MV-4-11 (cell line): ENCODE measurements around the gene NCOA1.
"Not testable (repeated sequence)": the region's sequence is repeated elsewhere in the genome, so short reads cannot be mapped to it uniquely, and the experiment has no call there.

Experiments used
- DNase-seq: peaks from one replicate; lab custom pipeline; 2025; lab: John Stamatoyannopoulos, UW

Gene NCOA1

GRCh38 chr2:24579053-24579803 is 88.2 kb downstream of the NCOA1 start:
- DNase-seq: no peak

- no peak for DNase-seq
These were observed 89.5 kb downstream of the NCOA1 start for GRCh38 chr2:24580561-24580960.

DNA sequence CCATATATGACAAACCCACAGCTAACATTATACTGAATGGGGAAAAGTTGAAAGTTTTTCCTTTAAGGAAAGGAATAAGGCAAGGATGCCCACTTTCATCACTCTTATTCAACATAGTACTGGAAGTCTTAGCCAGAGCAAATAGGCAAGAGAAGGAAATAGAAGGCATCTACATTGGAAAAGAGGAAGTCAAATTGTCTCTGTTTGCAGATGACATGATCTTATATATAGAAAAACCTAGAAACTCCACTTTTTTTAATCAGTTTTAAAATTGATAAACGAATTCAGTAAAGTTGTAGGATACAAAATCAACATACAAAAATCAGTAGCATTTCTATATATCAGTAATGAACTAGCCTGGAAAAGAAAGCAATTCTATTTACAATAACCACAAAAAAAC is 90.9 kb downstream of the NCOA1 start:
- peak; percentile 18 for DNase-seq

- no peak for DNase-seq
These were observed 95.9 kb downstream of the NCOA1 start for GRCh38 chr2:24586955-24587354.

- no peak for DNase-seq
These were observed 97.2 kb downstream of the NCOA1 start for GRCh38 chr2:24588294-24588693.

DNA sequence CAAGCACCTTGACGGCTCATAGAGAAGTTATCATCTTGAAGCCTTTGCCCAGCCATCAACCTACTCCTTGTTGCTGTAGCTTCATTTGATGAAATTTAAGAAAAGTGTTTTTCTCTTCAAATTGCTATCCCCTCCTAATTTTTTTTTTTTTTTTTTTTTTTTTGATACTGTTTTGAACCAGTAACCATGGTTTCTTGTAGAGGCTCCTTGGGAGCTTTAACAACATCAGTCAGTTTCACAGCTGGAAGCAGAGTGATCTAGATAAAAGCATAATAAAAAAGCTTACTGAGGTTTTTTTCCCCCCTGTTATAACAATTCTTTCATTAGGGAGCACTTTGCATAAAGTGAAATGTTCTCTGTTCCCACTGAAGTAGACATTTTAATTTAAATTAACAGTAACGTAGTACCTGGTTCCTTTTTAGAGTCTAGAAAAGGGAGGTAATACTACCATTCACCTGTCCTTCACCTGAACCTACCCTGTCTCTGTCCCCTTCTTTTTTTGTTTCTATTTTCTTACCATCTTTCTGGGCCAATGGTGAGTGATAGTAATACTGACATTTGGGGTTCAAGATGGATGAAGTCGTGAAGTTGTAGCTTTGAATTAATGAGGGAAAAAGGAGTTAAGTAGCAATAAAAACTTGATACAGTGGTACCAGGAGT is 101.5 kb downstream of the NCOA1 start:
- no peak for DNase-seq

- DNase-seq: no peak
These were observed 103.2 kb downstream of the NCOA1 start for GRCh38 chr2:24594283-24594682.

- DNase-seq: no peak
These were observed 106.3 kb downstream of the NCOA1 start for GRCh38 chr2:24597181-24597870.

DNA sequence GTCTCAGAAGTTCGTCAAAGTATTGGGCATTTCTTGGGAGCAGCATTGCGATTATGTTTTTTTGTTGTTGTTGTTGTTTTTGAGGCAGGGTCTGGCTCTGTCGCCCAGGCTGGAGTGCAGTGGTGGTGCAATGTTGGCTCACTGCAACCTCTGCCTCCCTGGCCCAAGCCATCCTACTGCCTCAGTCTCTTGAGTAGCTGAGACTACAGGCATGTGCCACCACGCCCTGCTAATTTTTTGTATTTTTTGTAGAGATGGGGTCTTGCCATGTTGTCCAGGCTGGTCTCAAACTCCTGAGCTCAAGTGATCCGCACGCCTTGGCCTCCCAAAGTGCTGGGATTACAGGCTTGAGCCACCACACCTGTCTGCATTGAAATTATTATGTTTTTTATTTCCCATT is 109.1 kb downstream of the NCOA1 start:
- not testable (repeated sequence) for DNase-seq

DNA sequence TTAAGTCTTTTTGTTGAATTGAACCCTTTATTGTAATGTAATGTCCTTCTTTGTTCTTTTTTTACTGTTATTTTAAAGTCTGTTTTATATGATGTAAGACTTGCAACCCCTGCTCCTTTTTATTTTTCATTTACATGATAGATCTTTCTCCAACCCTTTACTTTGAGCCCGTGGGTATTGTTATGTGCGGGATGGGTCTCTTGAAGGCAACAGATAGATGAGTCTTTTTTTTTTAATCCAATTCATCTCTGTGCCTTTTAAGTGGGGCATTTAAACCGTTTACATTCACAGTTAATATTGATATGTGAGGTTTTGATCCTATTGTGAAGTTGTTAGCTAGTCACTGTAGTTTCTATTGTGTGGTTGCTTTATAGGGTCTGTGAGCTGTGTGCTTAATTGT is 120.6 kb downstream of the NCOA1 start:
- DNase-seq: no peak

GRCh38 chr2:24613154-24613814 is 122.2 kb downstream of the NCOA1 start:
- DNase-seq: peak; percentile 78

- DNase-seq: peak; percentile 81
These were observed 125.6 kb downstream of the NCOA1 start for GRCh38 chr2:24616616-24617015.

GRCh38 chr2:24617424-24617823 is 126.4 kb downstream of the NCOA1 start:
- no peak for DNase-seq

DNA sequence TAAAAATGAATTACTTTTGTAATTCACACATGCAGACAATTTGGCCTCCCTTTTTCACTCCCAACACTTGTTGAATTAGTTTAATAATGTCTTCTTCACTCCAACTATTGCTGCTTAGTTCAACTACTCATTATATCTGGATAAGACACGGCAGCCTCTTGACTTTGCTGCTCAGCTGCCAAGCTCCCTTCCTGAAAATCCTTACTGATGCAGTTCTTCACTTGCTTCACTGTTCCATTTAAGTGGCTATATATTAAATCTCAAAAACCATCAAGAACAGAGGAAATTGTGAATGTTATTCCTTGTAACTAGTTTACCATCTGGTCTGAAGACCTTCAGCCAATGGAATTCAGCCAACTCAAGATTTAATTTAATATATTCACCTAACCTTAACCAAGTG is 127.1 kb downstream of the NCOA1 start:
- DNase-seq: no peak

DNA sequence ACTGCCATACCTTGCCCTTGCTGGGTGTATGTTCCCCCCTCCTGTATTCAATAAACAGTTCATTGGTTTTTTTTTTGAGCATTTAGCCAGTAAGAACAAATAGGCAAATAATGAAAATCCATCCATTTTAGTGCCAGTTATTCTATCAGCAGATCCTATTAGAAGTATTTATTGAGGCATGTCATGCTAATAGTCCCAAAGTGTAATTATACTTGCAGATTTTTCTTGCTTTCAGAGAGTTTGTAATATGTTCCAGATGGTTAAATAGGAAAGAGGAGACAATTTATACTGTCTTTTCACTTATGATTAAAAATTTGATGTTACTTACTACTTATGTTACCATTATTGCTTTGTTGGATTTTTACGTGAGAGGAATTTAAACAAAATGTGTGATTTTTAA is 127.6 kb downstream of the NCOA1 start:
- DNase-seq: no peak

DNA sequence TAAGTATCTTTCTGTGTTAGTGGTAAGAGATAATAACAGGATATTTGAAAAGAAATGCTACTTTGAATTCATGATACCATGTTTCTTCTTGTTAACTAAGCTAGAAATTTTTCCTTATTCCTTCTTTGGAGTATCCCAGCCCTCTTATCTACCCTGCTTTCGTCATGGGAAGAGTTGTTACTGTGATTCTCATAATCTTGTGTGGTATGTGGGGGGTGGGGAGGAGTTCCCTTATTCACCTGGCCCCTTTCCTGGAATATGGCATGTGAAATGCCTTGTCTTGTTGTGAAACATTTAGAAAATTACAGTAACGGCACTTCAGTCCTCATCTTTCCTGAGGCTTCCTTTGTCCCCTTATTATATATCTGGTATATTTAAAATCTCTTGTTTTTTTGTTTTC is 129.9 kb downstream of the NCOA1 start:
- no peak for DNase-seq

DNA sequence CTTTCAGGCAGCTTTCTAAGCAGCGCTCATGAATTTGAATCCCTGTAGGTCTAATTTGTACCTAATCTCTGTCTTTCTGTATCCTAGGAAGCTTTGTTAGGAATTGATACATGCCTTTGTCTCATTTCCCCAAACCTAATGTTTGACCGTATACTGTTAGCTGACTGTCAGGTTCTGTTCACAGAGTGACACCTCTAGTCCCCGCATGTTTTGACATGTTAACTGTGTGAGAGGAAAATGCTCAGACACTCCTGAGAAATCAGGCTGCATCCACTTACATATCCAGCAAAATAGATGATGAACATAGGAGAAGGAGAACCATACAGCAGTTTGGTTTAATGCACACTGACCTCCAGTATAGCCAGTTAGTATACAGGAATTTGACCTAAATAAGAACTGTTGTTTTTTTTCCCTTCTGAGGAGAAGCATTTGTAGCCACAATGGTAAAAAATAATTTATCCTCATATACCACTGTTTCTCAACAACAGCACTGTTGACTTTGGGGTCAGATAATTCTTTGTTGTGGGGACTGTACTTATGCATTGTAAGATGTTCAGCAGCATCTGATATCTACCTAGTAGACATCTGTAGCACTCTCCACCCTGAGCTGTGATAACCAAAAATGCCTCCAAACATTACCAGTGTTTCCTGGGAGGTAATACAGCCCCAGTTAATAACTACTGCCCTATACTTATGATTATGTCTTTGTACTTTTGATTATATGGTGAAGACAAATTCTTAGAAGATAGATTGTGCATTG is 130.9 kb downstream of the NCOA1 start:
- no peak for DNase-seq

- DNase-seq: no peak
These were observed 132.5 kb downstream of the NCOA1 start for GRCh38 chr2:24623535-24623934.

- DNase-seq: no peak
These were observed 134.7 kb downstream of the NCOA1 start for GRCh38 chr2:24625728-24626127.

DNA sequence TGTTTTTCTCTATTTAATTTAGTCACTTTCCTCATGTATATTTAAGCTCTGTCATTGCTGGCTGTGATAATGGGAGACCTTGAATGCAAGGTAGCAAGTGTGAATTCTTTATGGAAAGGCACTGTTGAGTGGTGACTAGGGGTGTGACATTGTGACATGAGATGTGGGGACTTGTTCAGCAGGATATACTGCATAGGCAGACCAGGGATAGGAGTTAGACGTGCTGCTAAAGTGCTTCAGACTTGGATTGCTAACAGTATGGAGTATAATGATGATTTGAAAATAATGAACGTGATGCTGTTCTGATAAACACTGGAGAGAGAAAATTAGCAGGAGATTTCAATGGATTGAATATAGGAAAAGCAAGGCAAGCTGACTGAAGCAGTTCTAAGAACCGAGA is 135.1 kb downstream of the NCOA1 start:
- no peak for DNase-seq

DNA sequence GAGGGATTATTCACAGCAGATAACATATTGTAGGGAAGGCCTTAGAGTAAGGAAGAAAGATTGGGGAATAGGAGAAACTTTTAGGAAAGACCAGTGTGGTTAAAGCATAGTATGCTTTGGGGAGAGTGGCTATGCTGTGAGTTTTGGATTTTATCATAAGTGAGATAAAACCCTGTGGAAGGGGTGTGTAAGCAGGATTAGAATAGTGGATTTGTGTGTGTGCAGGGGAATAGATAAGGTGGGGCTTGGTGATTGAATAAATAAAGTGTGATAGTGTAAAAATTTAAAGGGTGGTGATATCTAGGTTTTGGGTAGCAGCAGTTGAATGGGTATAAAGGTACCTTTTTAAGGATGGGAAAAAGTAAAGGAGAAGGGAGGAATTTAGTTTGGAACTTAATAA is 137.7 kb downstream of the NCOA1 start:
- no peak for DNase-seq

- peak; percentile 74 for DNase-seq
These were observed 141.1 kb downstream of the NCOA1 start for GRCh38 chr2:24632172-24632571.
